ENCODE measurements around the gene SENP7.
"Not testable (repeated sequence)": the region's sequence is repeated elsewhere in the genome, so short reads cannot be mapped to it uniquely, and the experiment has no call there.

The SENP7 gene

GRCh38 chr3:101512646-101513418 is at the start of gene SENP7:
Gene SENP7, minus strand, starts transcription at chr3:101513212. Its CDS starts 82 bp downstream, at chr3:101513130.
- peak; percentile 33 to 47 (median 47) for DNase-seq (ENCODE audit: low read depth in 2 of 3, low spot score in 2 of 3)

GRCh38 chr3:101561630-101562328 is 48.8 kb upstream of the SENP7 start, which contains the start of gene TRMT10C:
Gene TRMT10C, plus strand, starts transcription at chr3:101561868. Its CDS starts 2,914 bp downstream, at chr3:101564782.
- DNase-seq (ENCODE audit: low read depth in 2 of 3, low spot score in 2 of 3): peak; percentile 65 to 83 (median 81)

- no peak for DNase-seq (ENCODE audit: low read depth in 2 of 3, low spot score in 2 of 3)
Measured at GRCh38 chr3:101556064-101556463, 43.1 kb upstream of the SENP7 start.

- not testable (repeated sequence) for DNase-seq (ENCODE audit: low read depth in 2 of 3, low spot score in 2 of 3)
Measured at GRCh38 chr3:101553381-101553780, 40.4 kb upstream of the SENP7 start.

GRCh38 chr3:101551359-101552081 is 38.5 kb upstream of the SENP7 start:
- DNase-seq (ENCODE audit: low read depth in 2 of 3, low spot score in 2 of 3): not testable (repeated sequence)

- no peak for DNase-seq (ENCODE audit: low read depth in 2 of 3, low spot score in 2 of 3)
Measured at GRCh38 chr3:101549473-101549872, 36.5 kb upstream of the SENP7 start.

- DNase-seq (ENCODE audit: low read depth in 2 of 3, low spot score in 2 of 3): no peak
Measured at GRCh38 chr3:101548527-101549105, 35.6 kb upstream of the SENP7 start.

- DNase-seq (ENCODE audit: low read depth in 2 of 3, low spot score in 2 of 3): no peak
Measured at GRCh38 chr3:101544161-101544850, 31.3 kb upstream of the SENP7 start.

GRCh38 chr3:101542957-101543356 is 29.9 kb upstream of the SENP7 start:
- no peak for DNase-seq (ENCODE audit: low read depth in 2 of 3, low spot score in 2 of 3)

- not testable (repeated sequence) for DNase-seq (ENCODE audit: low read depth in 2 of 3, low spot score in 2 of 3)
Measured at GRCh38 chr3:101536955-101537354, 23.9 kb upstream of the SENP7 start.

- no peak for DNase-seq (ENCODE audit: low read depth in 2 of 3, low spot score in 2 of 3)
Measured at GRCh38 chr3:101536266-101536665, 23.3 kb upstream of the SENP7 start.

- DNase-seq (ENCODE audit: low read depth in 2 of 3, low spot score in 2 of 3): no peak
Measured at GRCh38 chr3:101535221-101535620, 22.2 kb upstream of the SENP7 start.

- DNase-seq (ENCODE audit: low read depth in 2 of 3, low spot score in 2 of 3): no peak
Measured at GRCh38 chr3:101533603-101533968, 20.6 kb upstream of the SENP7 start.

- no peak for DNase-seq (ENCODE audit: low read depth in 2 of 3, low spot score in 2 of 3)
Measured at GRCh38 chr3:101532783-101533602, 20.0 kb upstream of the SENP7 start.

GRCh38 chr3:101531473-101532086 is 18.6 kb upstream of the SENP7 start:
- no peak for DNase-seq (ENCODE audit: low read depth in 2 of 3, low spot score in 2 of 3)

- no peak for DNase-seq (ENCODE audit: low read depth in 2 of 3, low spot score in 2 of 3)
Measured at GRCh38 chr3:101530686-101531047, 17.7 kb upstream of the SENP7 start.

GRCh38 chr3:101529816-101530685 is 17.0 kb upstream of the SENP7 start:
- no peak for DNase-seq (ENCODE audit: low read depth in 2 of 3, low spot score in 2 of 3)

GRCh38 chr3:101527906-101528305 is 14.9 kb upstream of the SENP7 start:
- no peak for DNase-seq (ENCODE audit: low read depth in 2 of 3, low spot score in 2 of 3)

GRCh38 chr3:101527441-101527840 is 14.4 kb upstream of the SENP7 start:
- DNase-seq (ENCODE audit: low read depth in 2 of 3, low spot score in 2 of 3): no peak

Measured in activated CD8-positive, alpha-beta memory T cell treated with anti-CD3 and anti-CD28 coated beads for 48 hours (primary cell).